ENCODE data around the gene CCDC107. TPM values are rescaled to one million over a fixed set of nuclear protein-coding genes. Genes with fewer than 3 reads are reported as not detected.

CCDC107 gene
- total and polyA plus RNA-seq, 9 of the 15 experiments (the other 6 are each of a cell fraction or from before 2014, with no cell fraction given) = 0.35 to 11.3 (median 6.9) TPM; not detected in 1

DNA sequence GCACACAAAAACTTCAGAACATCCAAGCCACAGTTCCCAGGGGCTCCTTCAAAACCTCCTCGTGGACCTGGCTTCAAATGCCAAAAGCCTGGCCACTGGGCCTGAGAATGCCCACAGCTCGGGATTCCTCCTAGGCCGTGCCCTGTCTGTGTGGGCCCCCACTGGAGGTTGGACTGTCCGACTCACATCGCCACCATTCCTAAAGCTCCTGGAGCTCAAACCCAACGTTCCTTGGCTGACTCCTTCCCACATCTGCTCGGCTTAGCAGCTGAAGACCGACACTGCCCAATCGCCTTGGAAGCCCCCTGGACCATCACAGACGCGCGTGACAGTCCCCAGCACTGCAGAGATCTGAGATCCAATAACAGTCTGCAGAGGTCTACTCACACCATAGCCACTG lies 15.0 kb upstream of the CCDC107 start:
- 65% methylated on average over 4 of the region's 12 CpGs for WGBS (ENCODE audit: insufficient coverage, low coverage, missing lambda C conversion rate)
- Histone ChIP-seq H3K79me2 (ENCODE audit: control insufficient read depth, insufficient read depth, low read length) (no peaks in the 10 kb centered on the region), H3K4me1 (replicated peaks in 1 of 2; ENCODE audit: control insufficient read depth in 2 of 2, insufficient read depth in 2 of 2, low read length in 2 of 2) (peaks cover 9 to 10% of the 10 kb centered on the region in 2 experiments), H2AFZ (ENCODE audit: low read depth, low read length) (no peak overlapping the region), H3K9ac (ENCODE audit: insufficient read depth in 1 of 2, low read depth in 2 of 2, low read length in 2 of 2) (no peak overlapping the region), H3K9me3 (replicated peaks; ENCODE audit: control insufficient read depth, insufficient read depth, low read depth, low read length) (no peaks in the 10 kb centered on the region), H3K27ac (ENCODE audit: extremely low read depth, low read depth, low read length) (no peak overlapping the region), H3K9me1 (ENCODE audit: control insufficient read depth, insufficient read depth, low read length) (no peaks in the 10 kb centered on the region), H3K4me2 (ENCODE audit: insufficient read depth, low read length) (no peak overlapping the region), H4K20me1 (replicated peaks; ENCODE audit: control insufficient read depth, insufficient read depth, low read length) (no peaks in the 10 kb centered on the region), H3K27me3 (ENCODE audit: control insufficient read depth in 2 of 2, insufficient read depth in 2 of 2, low read length in 2 of 2) (no peaks in the 10 kb centered on the region), H3K4me3 (no peak overlapping the region), H3K36me3 (ENCODE audit: control insufficient read depth, insufficient read depth, low read length) (no peaks in the 10 kb centered on the region)
- ChIA-PET POLR2A (no interaction called here), CTCF (ENCODE audit: low intra/inter-chr PET ratio) (no interaction called here)
- no TSS peak for BruUV-seq (replicated peaks)
- ATAC-seq (no peak), FAIRE-seq (no peak), DNase-seq (ENCODE audit: extremely low read depth in 1 of 4, low spot score in 3 of 4) (no peak)
- TF ChIP-seq ZBTB26 (CRISPR knock-in tag; IDR thresholded peaks at IDR 0.05) = no peak
- TF ChIP-seq ZNF384 (IDR thresholded peaks at IDR 0.05; ENCODE audit: low read depth, low read length) = no peak
- no peak for TF ChIP-seq ELK3 (CRISPR knock-in tag; IDR thresholded peaks at IDR 0.05)
- TF ChIP-seq, protein P1, sequence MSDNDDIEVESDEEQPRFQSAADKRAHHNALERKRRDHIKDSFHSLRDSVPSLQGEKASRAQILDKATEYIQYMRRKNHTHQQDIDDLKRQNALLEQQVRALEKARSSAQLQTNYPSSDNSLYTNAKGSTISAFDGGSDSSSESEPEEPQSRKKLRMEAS (CRISPR knock-in tag; IDR thresholded peaks at IDR 0.05) = no peak
- TF ChIP-seq ZKSCAN3 (CRISPR knock-in tag; IDR thresholded peaks at IDR 0.05) = no peak
- TF ChIP-seq ZNF311 (CRISPR knock-in tag; IDR thresholded peaks at IDR 0.05) = no peak
- no peak for TF ChIP-seq MTF1 (CRISPR knock-in tag; IDR thresholded peaks at IDR 0.05; ENCODE audit: borderline replicate concordance)
- TF ChIP-seq MCM7 (IDR thresholded peaks at IDR 0.05) = no peak
- no peak for TF ChIP-seq NFIC (IDR thresholded peaks at IDR 0.05)
- no peak for TF ChIP-seq ZBTB34 (CRISPR knock-in tag; IDR thresholded peaks at IDR 0.05)
- no peak for TF ChIP-seq ZNF780A (CRISPR knock-in tag; IDR thresholded peaks at IDR 0.05)
- TF ChIP-seq ZZZ3 (IDR thresholded peaks at IDR 0.05) = no peak
- no peak for TF ChIP-seq HDAC1 (IDR thresholded peaks at IDR 0.05)
- TF ChIP-seq MAFG (tag; conservative IDR thresholded peaks at IDR 0.05) = no peak
- no peak for TF ChIP-seq ZNF655 (CRISPR knock-in tag; IDR thresholded peaks at IDR 0.05)
- TF ChIP-seq KAT8 (IDR thresholded peaks at IDR 0.05; ENCODE audit: low read depth) = no peak
- no peak for TF ChIP-seq IFI16 (CRISPR knock-in tag; IDR thresholded peaks at IDR 0.05)
- no peak for TF ChIP-seq ZBTB8A (IDR thresholded peaks at IDR 0.05; ENCODE audit: partially characterized antibody)
- intact Hi-C loops (cut with micrococcal nuclease) (no loop called here), in situ Hi-C loops (cut with MboI) (no loop called here)

All from K562 (cell line).